HG03175 (cell line): ENCODE data around the gene PNPLA7.
A peak's percentile ranks its signal among the peaks of the same experiment; 100 is the strongest.
"Not testable (repeated sequence)": the region's sequence is repeated elsewhere in the genome, so short reads cannot be mapped to it uniquely, and the experiment has no call there.

ENCODE experiments used
- ATAC-seq: cut with Tn5 transposase; IDR thresholded peaks from one replicate; pipeline ENCODE4 v1.9.1; 2021; ENCODE audit warnings: mild to moderate bottlenecking, moderate library complexity; ENCODE audit not compliant: unreplicated experiment

The PNPLA7 gene

GRCh38 chr9:137423514-137424291, 126.5 kb downstream of the PNPLA7 start:
- ATAC-seq, result peak; percentile 39

- peak; percentile 82 for ATAC-seq
Measured at GRCh38 chr9:137422604-137423513, 127.3 kb downstream of the PNPLA7 start, which contains the start of the genes EXD3 and NOXA1. TSS of gene EXD3 (minus strand) at chr9:137423162. CDS start at chr9:137395357, 27,805 bp downstream. TSS of gene NOXA1 (plus strand) at chr9:137423393. CDS start at chr9:137423530, 137 bp downstream.

- ATAC-seq, result no peak
Measured at GRCh38 chr9:137421838-137422603, 128.2 kb downstream of the PNPLA7 start.

- ATAC-seq, result no peak
Measured at GRCh38 chr9:137417161-137418021, 132.8 kb downstream of the PNPLA7 start.

GRCh38 chr9:137416563-137417151, 133.5 kb downstream of the PNPLA7 start:
- no peak for ATAC-seq

- ATAC-seq, result no peak
Measured at GRCh38 chr9:137416006-137416562, 134.1 kb downstream of the PNPLA7 start.

- ATAC-seq, result no peak
Measured at GRCh38 chr9:137415451-137415850, 134.8 kb downstream of the PNPLA7 start.

- ATAC-seq, result no peak
Measured at GRCh38 chr9:137412431-137412830, 137.8 kb downstream of the PNPLA7 start.

GRCh38 chr9:137411645-137412380, 138.4 kb downstream of the PNPLA7 start:
- no peak for ATAC-seq

GRCh38 chr9:137411260-137411644, 138.9 kb downstream of the PNPLA7 start:
- ATAC-seq, result no peak

GRCh38 chr9:137410891-137411249, 139.3 kb downstream of the PNPLA7 start:
- no peak for ATAC-seq

- ATAC-seq, result not testable (repeated sequence)
Measured at GRCh38 chr9:137410236-137410890, 139.8 kb downstream of the PNPLA7 start.
